GM19468 (cell line): ENCODE data around the gene ALKBH4.
A peak's percentile ranks its signal among the peaks of the same experiment; 100 is the strongest.
"Not testable (repeated sequence)": the region's sequence is repeated elsewhere in the genome, so short reads cannot be mapped to it uniquely, and the experiment has no call there.

Experiments
- ATAC-seq: cut with Tn5 transposase; IDR thresholded peaks from one replicate; pipeline ENCODE4 v1.9.1; 2021; ENCODE audit warnings: mild to moderate bottlenecking, moderate library complexity, moderate number of reproducible peaks; ENCODE audit not compliant: unreplicated experiment; ENCODE audit errors: extremely low read depth

ALKBH4 gene

GRCh38 chr7:102457352-102457924 lies 7.2 kb downstream of the ALKBH4 start:
- ATAC-seq, result no peak

- no peak for ATAC-seq
Measured at GRCh38 chr7:102456327-102456726, 8.3 kb downstream of the ALKBH4 start.

- ATAC-seq, result no peak
Measured at GRCh38 chr7:102455596-102455995, 9.1 kb downstream of the ALKBH4 start.

GRCh38 chr7:102454932-102455331 lies 9.7 kb downstream of the ALKBH4 start:
- ATAC-seq, result not testable (repeated sequence)

GRCh38 chr7:102454468-102454867 lies 10.2 kb downstream of the ALKBH4 start:
- no peak for ATAC-seq

- no peak for ATAC-seq
Measured at GRCh38 chr7:102453319-102453718, 11.3 kb downstream of the ALKBH4 start.

- no peak for ATAC-seq
Measured at GRCh38 chr7:102452451-102452850, 12.2 kb downstream of the ALKBH4 start.

- ATAC-seq, result no peak
Measured at GRCh38 chr7:102451371-102452054, 13.2 kb downstream of the ALKBH4 start.

GRCh38 chr7:102450242-102450641 lies 14.4 kb downstream of the ALKBH4 start:
- no peak for ATAC-seq

GRCh38 chr7:102449136-102449535 lies 15.5 kb downstream of the ALKBH4 start:
- no peak for ATAC-seq

- no peak for ATAC-seq
Measured at GRCh38 chr7:102447311-102447710, 17.4 kb downstream of the ALKBH4 start.

- ATAC-seq, result no peak
Measured at GRCh38 chr7:102446387-102447156, 18.1 kb downstream of the ALKBH4 start.

GRCh38 chr7:102445674-102446071 lies 19.0 kb downstream of the ALKBH4 start:
- ATAC-seq, result no peak

GRCh38 chr7:102444961-102445673 lies 19.5 kb downstream of the ALKBH4 start:
- ATAC-seq, result no peak

- ATAC-seq, result no peak
Measured at GRCh38 chr7:102439963-102440795, 24.5 kb downstream of the ALKBH4 start.

- no peak for ATAC-seq
Measured at GRCh38 chr7:102436118-102436517, 28.5 kb downstream of the ALKBH4 start.

- no peak for ATAC-seq
Measured at GRCh38 chr7:102434039-102434486, 30.6 kb downstream of the ALKBH4 start.

GRCh38 chr7:102433219-102434038 lies 31.2 kb downstream of the ALKBH4 start, which contains the start of gene ORAI2:
TSS of gene ORAI2 (plus strand) at chr7:102433575. CDS start at chr7:102438957, 5,382 bp downstream.
- ATAC-seq, result peak; percentile 46
